B cell (primary cell): ENCODE measurements around the gene CHN1.

ENCODE experiments used
- EZH2 ChIP-seq: IDR thresholded peaks from 2 replicates; pipeline ENCODE4 v1.6.1; 2012; ENCODE audit warnings: borderline replicate concordance, low read depth, mild to moderate bottlenecking, moderate library complexity, low read length; ENCODE audit not compliant: insufficient read depth, poor library complexity, severe bottlenecking
- TF ChIP-seq, protein P1 (sequence below): fragments of 200-600 bp; IDR thresholded peaks from one replicate; pipeline ENCODE4 v1.8.0; 2022; ENCODE audit warnings: antibody characterized with exemption, mild to moderate bottlenecking

- TF ChIP-seq, protein P1, sequence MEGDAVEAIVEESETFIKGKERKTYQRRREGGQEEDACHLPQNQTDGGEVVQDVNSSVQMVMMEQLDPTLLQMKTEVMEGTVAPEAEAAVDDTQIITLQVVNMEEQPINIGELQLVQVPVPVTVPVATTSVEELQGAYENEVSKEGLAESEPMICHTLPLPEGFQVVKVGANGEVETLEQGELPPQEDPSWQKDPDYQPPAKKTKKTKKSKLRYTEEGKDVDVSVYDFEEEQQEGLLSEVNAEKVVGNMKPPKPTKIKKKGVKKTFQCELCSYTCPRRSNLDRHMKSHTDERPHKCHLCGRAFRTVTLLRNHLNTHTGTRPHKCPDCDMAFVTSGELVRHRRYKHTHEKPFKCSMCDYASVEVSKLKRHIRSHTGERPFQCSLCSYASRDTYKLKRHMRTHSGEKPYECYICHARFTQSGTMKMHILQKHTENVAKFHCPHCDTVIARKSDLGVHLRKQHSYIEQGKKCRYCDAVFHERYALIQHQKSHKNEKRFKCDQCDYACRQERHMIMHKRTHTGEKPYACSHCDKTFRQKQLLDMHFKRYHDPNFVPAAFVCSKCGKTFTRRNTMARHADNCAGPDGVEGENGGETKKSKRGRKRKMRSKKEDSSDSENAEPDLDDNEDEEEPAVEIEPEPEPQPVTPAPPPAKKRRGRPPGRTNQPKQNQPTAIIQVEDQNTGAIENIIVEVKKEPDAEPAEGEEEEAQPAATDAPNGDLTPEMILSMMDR = no peak
- TF ChIP-seq EZH2 = no peak
Measured at GRCh38 chr2:175054340-175054739, 49.2 kb upstream of the CHN1 start.
